HEK293 (cell line): ENCODE measurements around the gene CYB5B.

Experiments used
- CTCF ChIA-PET: fragments of 350-600 bp; formaldehyde crosslinking; extraction: SDS; loops from one replicate; lab custom pipeline; 2021; ENCODE audit warnings: antibody characterized with exemption; lab: Yijun Ruan, JAX
- POLR2A ChIA-PET: fragments of 300-600 bp; formaldehyde crosslinking; extraction: SDS; loops from one replicate; lab custom pipeline; 2020; ENCODE audit warnings: antibody characterized with exemption, inconsistent platforms; lab: Yijun Ruan, JAX
- H3K27ac ChIP-seq: fragments of 200-500 bp; sonication (Bioruptor generic); 2 replicates; pipeline ENCODE4 v1.5.1; 2014; ENCODE audit warnings: low read depth, low read length, control low read depth, inconsistent platforms; ENCODE audit errors: extremely low read depth
- H3K36me3 ChIP-seq, 2 experiments: fragments of 200-500 bp in 1 of 2; sonication (Bioruptor generic) in 1 of 2; 1 replicate in 1 of 2; 2 replicates in 1 of 2; pipeline ENCODE4 v1.5.1; 2014 to 2017; ENCODE audit warnings: inconsistent platforms in 2 of 2, low read length in 2 of 2; ENCODE audit not compliant: control insufficient read depth in 2 of 2, insufficient read depth in 1 of 2
- H3K4me1 ChIP-seq: fragments of 200-500 bp; sonication (Bioruptor generic); 2 replicates; pipeline ENCODE4 v1.5.1; 2014; ENCODE audit warnings: mild to moderate bottlenecking, low read length, inconsistent platforms; ENCODE audit not compliant: control insufficient read depth, insufficient read depth
- H3K4me3 ChIP-seq: 2 replicates; pipeline ENCODE4 v1.5.1; 2011; ENCODE audit warnings: low read depth, mild to moderate bottlenecking, control low read depth, low read length, moderate library complexity
- H3K9me3 ChIP-seq: fragments of 200-500 bp; sonication (Bioruptor generic); 2 replicates; pipeline ENCODE4 v1.5.1; 2014; ENCODE audit warnings: low read depth, low read length, inconsistent platforms; ENCODE audit not compliant: control insufficient read depth, insufficient read depth
- EGR2 ChIP-seq: fragments of 450-650 bp; formaldehyde crosslinking; IDR thresholded peaks from 2 replicates; pipeline ENCODE4 v1.5.1; 2016; ENCODE audit warnings: low read depth, missing biosample characterization, missing genetic modification characterization
- ELK4 ChIP-seq: IDR thresholded peaks from 2 replicates; pipeline ENCODE4 v1.6.1; 2011; ENCODE audit warnings: mild to moderate bottlenecking, low read depth, low read length, borderline replicate concordance
- MZF1 ChIP-seq: fragments of 450-650 bp; formaldehyde crosslinking; IDR thresholded peaks from 2 replicates; pipeline ENCODE4 v1.5.1; 2017; ENCODE audit warnings: missing biosample characterization, missing genetic modification characterization, borderline replicate concordance
- PBX3 ChIP-seq: sonication (generic); formaldehyde crosslinking; IDR thresholded peaks from 2 replicates; pipeline ENCODE4 v1.8.1; 2022; ENCODE audit warnings: mild to moderate bottlenecking, moderate library complexity, missing genetic modification reagents
- PRDM1 ChIP-seq: fragments of 450-650 bp; formaldehyde crosslinking; IDR thresholded peaks from 2 replicates; pipeline ENCODE4; 2016; ENCODE audit warnings: missing biosample characterization, missing genetic modification characterization
- PRDM10 ChIP-seq: fragments of 450-650 bp; formaldehyde crosslinking; IDR thresholded peaks from 2 replicates; pipeline ENCODE4 v1.5.1; 2016; ENCODE audit warnings: missing biosample characterization, missing genetic modification characterization
- SETDB1 ChIP-seq: IDR thresholded peaks from one replicate; pipeline ENCODE4 v1.6.1; 2017; ENCODE audit warnings: mild to moderate bottlenecking, low read length, moderate library complexity, mixed read lengths; ENCODE audit not compliant: insufficient read length
- ZBTB20 ChIP-seq: fragments of 450-650 bp; formaldehyde crosslinking; IDR thresholded peaks from 2 replicates; pipeline ENCODE4 v1.5.1; 2016; ENCODE audit warnings: missing biosample characterization, missing genetic modification characterization
- ZBTB48 ChIP-seq: fragments of 450-650 bp; formaldehyde crosslinking; IDR thresholded peaks from 2 replicates; pipeline ENCODE4 v1.5.1; 2016; ENCODE audit warnings: missing biosample characterization, missing genetic modification characterization
- ZEB2 ChIP-seq: fragments of 450-650 bp; formaldehyde crosslinking; IDR thresholded peaks from 2 replicates; pipeline ENCODE4 v1.5.1; 2016; ENCODE audit warnings: missing biosample characterization, missing genetic modification characterization
- ZFP69B ChIP-seq: fragments of 450-650 bp; formaldehyde crosslinking; IDR thresholded peaks from 2 replicates; pipeline ENCODE4 v1.5.1; 2016; ENCODE audit warnings: missing biosample characterization, missing genetic modification characterization
- ZNF140 ChIP-seq: fragments of 450-650 bp; formaldehyde crosslinking; IDR thresholded peaks from 2 replicates; pipeline ENCODE4 v1.5.1; 2016; ENCODE audit warnings: missing biosample characterization, missing genetic modification characterization
- ZNF202 ChIP-seq: fragments of 450-650 bp; formaldehyde crosslinking; IDR thresholded peaks from 2 replicates; pipeline ENCODE4 v1.5.1; 2016; ENCODE audit warnings: missing biosample characterization, missing genetic modification characterization, borderline replicate concordance
- ZNF274 ChIP-seq, 2 experiments: fragments of 200-500 bp in 1 of 2; fragments of 450-650 bp in 1 of 2; sonication (Bioruptor generic) in 1 of 2; formaldehyde crosslinking in 1 of 2; IDR thresholded peaks; 2 replicates each; pipeline versions ENCODE4 v1.5.1 to v1.6.1; 2014 to 2016; ENCODE audit warnings: borderline replicate concordance in 1 of 2, inconsistent platforms in 1 of 2, low read length in 1 of 2, missing biosample characterization in 1 of 2, missing genetic modification characterization in 1 of 2
- ZNF362 ChIP-seq: fragments of 450-650 bp; formaldehyde crosslinking; IDR thresholded peaks from 2 replicates; pipeline ENCODE4 v1.5.1; 2016; ENCODE audit warnings: missing biosample characterization, missing genetic modification characterization
- ZNF423 ChIP-seq: fragments of 450-650 bp; formaldehyde crosslinking; IDR thresholded peaks from 2 replicates; pipeline ENCODE4 v1.5.1; 2016; ENCODE audit warnings: missing biosample characterization, missing genetic modification characterization
- ZNF677 ChIP-seq: fragments of 450-650 bp; IDR thresholded peaks from 2 replicates; pipeline ENCODE4 v1.5.0; 2018; ENCODE audit warnings: missing biosample characterization, mild to moderate bottlenecking, missing genetic modification characterization, moderate library complexity
- ZXDB ChIP-seq: fragments of 450-650 bp; formaldehyde crosslinking; IDR thresholded peaks from 2 replicates; pipeline ENCODE4 v1.5.1; 2016; ENCODE audit warnings: missing biosample characterization, missing genetic modification characterization

CYB5B gene

GRCh38 chr16:69478685-69479084 lies 54.3 kb downstream of the CYB5B start:
- Histone ChIP-seq H3K4me1 (0 out of 2 replicates have a peak, but pooled peaks cover 3% of the 10 kb centered on the region), H3K36me3 (no peaks in the 10 kb centered on the region), H3K4me3 (no peak overlapping the region), H3K27ac (no peak overlapping the region), H3K9me3 (no peaks in the 10 kb centered on the region)
- ChIA-PET POLR2A (no interaction called here), CTCF (no interaction called here)
- no peak for TF ChIP-seq ZBTB20 (tag by site-specific recombination)
- peak; percentile 68 for TF ChIP-seq PRDM10 (tag by site-specific recombination)

- 0 out of 2 replicates have a peak, but pooled peaks cover 3% of the 10 kb centered on the region for H3K4me1 ChIP-seq
- peak; percentile 83; the same call in 1 of the 2 replicates for TF ChIP-seq ZNF140 (tag by site-specific recombination)
- no peak for TF ChIP-seq ELK4
- POLR2A ChIA-PET, result no interaction called here
Observed at GRCh38 chr16:69479775-69480174, 55.4 kb downstream of the CYB5B start.

GRCh38 chr16:69481901-69482341 lies 57.5 kb downstream of the CYB5B start:
- ChIA-PET POLR2A (interaction anchor here (0.7 to 0.8 kb wide), 2 partner anchors 9 to 49 kb away, joined by 3 read pairs; no protein-coding TSS in a partner anchor), CTCF (interaction anchor here (1.2 kb wide), 1 partner anchor 78 kb away, joined by 3 read pairs; no protein-coding TSS in a partner anchor)

More at GRCh38 chr16:69479775-69480174, 55.4 kb downstream of the CYB5B start:
- H3K9me3 ChIP-seq, result no peaks in the 10 kb centered on the region
- H3K27ac ChIP-seq, result no peak overlapping the region
- no peaks in the 10 kb centered on the region for H3K36me3 ChIP-seq
- no peak overlapping the region for H3K4me3 ChIP-seq
- CTCF ChIA-PET, result no interaction called here

GRCh38 chr16:69482410-69482991 lies 58.1 kb downstream of the CYB5B start:
- H3K4me3 ChIP-seq, result no peak overlapping the region
- no peak for TF ChIP-seq PBX3 (CRISPR knock-in tag)
- TF ChIP-seq ZEB2 (tag by site-specific recombination), result 0 out of 2 replicates have a peak, but pooled peaks have one; percentile 23
- TF ChIP-seq EGR2 (tag by site-specific recombination), result peak; percentile 58; the same call in 1 of the 2 replicates
- TF ChIP-seq ZNF362 (tag by site-specific recombination), result peak; percentile 27; the same call in 1 of the 2 replicates
- 0 out of 2 replicates have a peak, but pooled peaks have one; percentile 18 for TF ChIP-seq ZBTB48 (tag by site-specific recombination)
- TF ChIP-seq SETDB1, result no peak
- no peak for TF ChIP-seq ZXDB
- TF ChIP-seq PRDM1 (tag by site-specific recombination), result peak; percentile 57
- TF ChIP-seq ELK4, result no peak
- no peak for TF ChIP-seq ZNF202
- TF ChIP-seq MZF1 (tag by site-specific recombination), result no peak
- no peak for TF ChIP-seq ZNF677 (tag by site-specific recombination)
- TF ChIP-seq ZNF423, result 0 out of 2 replicates have a peak, but pooled peaks have one; percentile 22

More at GRCh38 chr16:69481901-69482341, 57.5 kb downstream of the CYB5B start:
- Histone ChIP-seq H3K4me1 (0 out of 2 replicates have a peak, but pooled peaks cover 3% of the 10 kb centered on the region), H3K27ac (peak overlapping the region; percentile 8; the same call in 1 of the 2 replicates), H3K4me3 (no peak overlapping the region), H3K9me3 (no peaks in the 10 kb centered on the region), H3K36me3 (no peaks in the 10 kb centered on the region)
- no peak for TF ChIP-seq ZNF274 (IDR thresholded peaks at IDR 0.05; ENCODE audit: low read length)
- no peak for TF ChIP-seq ZNF274 (tag by site-specific recombination; IDR thresholded peaks at IDR 0.05; ENCODE audit: borderline replicate concordance)
- no peak for TF ChIP-seq ZFP69B (tag by site-specific recombination)
- no peak for TF ChIP-seq MZF1 (tag by site-specific recombination)

More at GRCh38 chr16:69482410-69482991, 58.1 kb downstream of the CYB5B start:
- no peaks in the 10 kb centered on the region for H3K9me3 ChIP-seq
- POLR2A ChIA-PET, result no interaction called here
- CTCF ChIA-PET, result interaction anchor here (1.2 kb wide), 1 partner anchor 78 kb away, joined by 3 read pairs; no protein-coding TSS in a partner anchor
- H3K4me1 ChIP-seq, result 0 out of 2 replicates have a peak, but pooled peaks cover 3% of the 10 kb centered on the region
- no peaks in the 10 kb centered on the region for H3K36me3 ChIP-seq
- peak overlapping the region; percentile 8; the same call in 1 of the 2 replicates for H3K27ac ChIP-seq
